AG09319 (cell line): ENCODE results near the gene TMEM220.

ENCODE experiments used
- DNase-seq: peaks from one replicate; pipeline ENCODE4 v3.0.0-alpha.2; 2010; ENCODE audit warnings: low read depth; ENCODE audit errors: extremely low read depth
- CTCF ChIP-seq: IDR thresholded peaks from 2 replicates; pipeline ENCODE4 v1.5.1; 2011; ENCODE audit warnings: low read depth, mild to moderate bottlenecking, inconsistent platforms, low read length, moderate library complexity

Gene TMEM220

GRCh38 chr17:10744501-10745000 is 14.7 kb upstream of the TMEM220 start:
- no peak for DNase-seq
- TF ChIP-seq CTCF = no peak

- TF ChIP-seq CTCF = no peak
- DNase-seq = peak; percentile 52
These were observed 13.6 kb upstream of the TMEM220 start for GRCh38 chr17:10743316-10744009.

GRCh38 chr17:10742431-10742830 is 12.6 kb upstream of the TMEM220 start:
- DNase-seq = no peak
- no peak for TF ChIP-seq CTCF

DNA sequence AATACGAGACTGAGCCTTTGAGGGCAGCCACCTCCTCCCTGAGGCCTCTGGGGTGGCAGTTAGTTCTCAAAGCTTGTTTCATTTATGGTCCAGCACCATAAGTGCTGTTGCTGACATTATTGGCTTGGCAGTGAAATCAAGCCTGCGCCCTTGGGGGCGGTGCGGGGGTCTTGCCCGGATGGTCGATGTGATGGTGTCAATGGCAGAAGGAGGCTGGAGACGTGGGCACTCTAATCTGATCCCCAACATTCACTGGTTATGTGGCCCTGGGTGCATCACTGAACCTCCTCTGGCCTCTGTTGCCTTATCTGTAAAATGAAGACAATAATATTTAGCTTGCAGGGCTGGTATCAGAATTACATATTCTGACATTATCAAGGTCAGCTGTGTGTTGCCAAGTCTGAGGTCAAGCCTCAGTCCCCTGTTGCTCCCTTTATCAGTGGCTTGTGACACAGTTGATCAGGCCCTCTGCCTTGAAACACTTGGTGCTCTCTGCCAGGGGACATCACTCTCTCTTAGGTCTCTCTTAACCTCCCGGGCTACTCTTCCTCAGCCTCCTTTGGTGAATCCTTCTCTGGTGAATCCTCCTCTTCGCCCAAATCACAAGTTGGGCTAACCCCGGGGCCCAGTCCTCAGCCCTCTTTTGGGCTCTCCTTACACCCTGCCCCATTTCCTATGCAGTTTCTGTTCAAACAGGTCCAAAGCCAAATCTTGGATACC is 11.8 kb upstream of the TMEM220 start:
- TF ChIP-seq CTCF = no peak
- no peak for DNase-seq

DNA sequence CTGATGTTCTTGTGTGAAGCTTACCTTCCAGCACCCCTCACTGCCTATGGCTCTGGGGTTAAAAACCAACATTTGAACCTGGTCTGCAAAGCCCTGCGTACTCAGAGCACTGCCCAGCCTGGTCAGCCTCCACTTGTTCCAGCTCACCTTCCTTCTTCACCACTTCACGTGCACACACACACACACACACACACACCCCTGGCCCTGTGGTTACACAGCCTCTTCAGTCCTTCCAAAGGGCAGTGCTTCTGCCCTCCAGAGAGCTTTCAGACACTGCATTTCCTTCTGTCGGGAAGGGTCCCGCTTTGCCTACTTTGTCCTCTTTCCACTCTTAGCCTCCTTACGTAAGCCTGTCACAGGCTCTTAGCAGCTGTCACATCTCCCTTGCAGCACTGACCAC is 9.6 kb upstream of the TMEM220 start:
- DNase-seq = no peak
- no peak for TF ChIP-seq CTCF

DNA sequence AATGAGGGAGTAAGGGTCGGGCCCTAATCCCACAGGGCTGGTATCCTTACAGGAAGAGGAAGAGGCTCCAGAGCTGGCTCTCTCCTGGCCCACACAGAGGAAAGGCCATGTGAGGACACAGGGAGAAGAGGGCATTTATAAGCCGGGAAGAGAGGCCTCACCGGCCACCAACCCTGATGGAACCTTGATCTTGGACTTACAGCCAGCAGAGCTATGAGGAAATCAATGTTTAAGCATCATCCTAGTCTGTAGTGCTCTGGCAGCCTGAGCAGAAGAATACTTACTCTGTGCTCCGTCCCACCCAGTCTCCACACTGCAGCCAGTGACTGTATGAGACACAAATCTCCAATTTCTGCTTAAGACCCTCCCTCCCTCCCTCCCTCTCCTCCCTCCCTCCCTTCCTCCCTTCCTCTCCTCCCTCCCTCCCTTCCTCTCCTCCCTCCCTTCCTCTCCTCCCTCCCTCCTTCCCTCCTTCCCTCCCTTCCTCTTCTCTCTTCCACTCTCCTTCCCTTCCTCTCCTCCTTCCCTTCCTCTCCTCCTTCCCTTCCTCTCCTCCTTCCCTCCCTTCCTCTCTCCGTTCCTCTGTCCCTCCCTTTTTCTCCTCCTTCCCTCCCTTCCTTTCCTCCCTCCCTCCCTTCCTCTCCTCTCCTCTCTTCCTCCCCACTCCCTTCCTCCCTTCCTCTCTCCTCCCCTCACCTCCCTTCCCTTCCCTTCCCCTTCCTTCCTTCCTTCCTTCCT is 8.9 kb upstream of the TMEM220 start:
- no peak for DNase-seq
- TF ChIP-seq CTCF = no peak

- DNase-seq = no peak
- no peak for TF ChIP-seq CTCF
These were observed 7.9 kb upstream of the TMEM220 start for GRCh38 chr17:10737736-10738135.
